OCI-LY7 (cell line): ENCODE measurements around the gene E2F3. TPM values are rescaled to one million over a fixed set of nuclear protein-coding genes. Genes with fewer than 3 reads are reported as not detected.

Source experiments
- BruUV-seq: library from RNA; stranded (reverse); fragments of 400-500 nt; replicated peaks from 2 replicates; lab custom pipeline; 2021; lab: Mats Ljungman, UMichigan
- CTCF ChIA-PET: fragments of 300-600 bp; sonication (Branson Sonifier 250); formaldehyde crosslinking; loops from one replicate; lab custom pipeline; 2022; ENCODE audit warnings: antibody characterized with exemption; ENCODE audit not compliant: unreplicated experiment; lab: Charles Lee
- POLR2A ChIA-PET: fragments of 300-600 bp; sonication (Branson Sonifier 250); formaldehyde crosslinking; loops from one replicate; lab custom pipeline; 2022; ENCODE audit warnings: antibody characterized with exemption; lab: Charles Lee
- DNase-seq: peaks from one replicate; pipeline ENCODE4 v3.0.0-alpha.2; 2015; ENCODE audit warnings: low spot score
- H2AFZ ChIP-seq: fragments of 200-600 bp; sonication (generic), shearing (Covaris generic); 2 replicates; pipeline ENCODE4 v1.6.1; 2014; ENCODE audit warnings: mild to moderate bottlenecking, antibody characterized with exemption, low read length, moderate library complexity
- H3K27ac ChIP-seq: fragments of 200-600 bp; sonication (generic); 2 replicates; pipeline ENCODE4 v1.5.1; 2014; ENCODE audit warnings: mixed run types, low read depth, mild to moderate bottlenecking, moderate library complexity, low read length, inconsistent platforms; ENCODE audit not compliant: poor library complexity, severe bottlenecking
- H3K36me3 ChIP-seq: fragments of 200-600 bp; sonication (generic); 2 replicates; pipeline ENCODE4 v1.6.1; 2014; ENCODE audit warnings: mild to moderate bottlenecking, antibody characterized with exemption, low read length, moderate library complexity, mixed read lengths; ENCODE audit not compliant: insufficient read depth
- H3K4me1 ChIP-seq: fragments of 200-600 bp; sonication (generic); 2 replicates; pipeline ENCODE4 v1.5.1; 2014; ENCODE audit warnings: mild to moderate bottlenecking, low read length; ENCODE audit not compliant: insufficient read depth, poor library complexity, severe bottlenecking
- H3K4me2 ChIP-seq: fragments of 200-600 bp; sonication (generic); 2 replicates; pipeline ENCODE4 v1.6.1; 2014; ENCODE audit warnings: mild to moderate bottlenecking, low read length
- H3K4me3 ChIP-seq: fragments of 200-600 bp; sonication (generic); 2 replicates; pipeline ENCODE4 v1.5.1; 2014; ENCODE audit warnings: mild to moderate bottlenecking, low read depth, low read length; ENCODE audit not compliant: poor library complexity, severe bottlenecking
- H3K79me2 ChIP-seq: fragments of 200-600 bp; sonication (generic); 2 replicates; pipeline ENCODE4 v1.6.1; 2016; ENCODE audit warnings: low read depth, mild to moderate bottlenecking, low read length, moderate library complexity, mixed read lengths; ENCODE audit not compliant: insufficient read depth
- H3K9me2 ChIP-seq: fragments of 200-600 bp; sonication (generic); 2 replicates; pipeline ENCODE4 v1.6.1; 2016; ENCODE audit warnings: mild to moderate bottlenecking, low read length, mixed read lengths; ENCODE audit not compliant: insufficient read depth
- H3K9me3 ChIP-seq: fragments of 200-600 bp; sonication (generic); 2 replicates; pipeline ENCODE4 v1.6.1; 2014; ENCODE audit warnings: mild to moderate bottlenecking, mixed run types, low read length, mixed read lengths
- H4K20me1 ChIP-seq: fragments of 200-600 bp; sonication (generic); 2 replicates; pipeline ENCODE4 v1.6.1; 2014; ENCODE audit warnings: mild to moderate bottlenecking, antibody characterized with exemption, low read length, moderate library complexity, mixed read lengths; ENCODE audit not compliant: insufficient read depth
- EZH2phosphoT487 ChIP-seq: fragments of 200-600 bp; sonication (generic); IDR thresholded peaks from 2 replicates; pipeline ENCODE4 v1.6.1; 2018; ENCODE audit warnings: low read depth, borderline replicate concordance, mild to moderate bottlenecking, mixed run types, antibody characterized with exemption, low read length, moderate library complexity, mixed read lengths
- intact Hi-C: fragments of 100-400 bp; cut with micrococcal nuclease; formaldehyde crosslinking; loops from one replicate; pipeline ENCODE4 v1.10.0; 2022; ENCODE audit not compliant: unreplicated experiment
- total RNA-seq, 2 experiments: library from RNA; depleted of rRNA in 1 of 2; stranded (reverse); fragments of >200 nt in 1 of 2; shearing (Covaris generic) in 1 of 2; gene quantifications; 2 replicates each; pipeline ENCODE4 v1.2.3, GENCODE V29; 2014 to 2022
- TF ChIP-seq, protein P1 (sequence below): fragments of 200-600 bp; sonication (generic); conservative IDR thresholded peaks from 2 replicates; pipeline ENCODE4 v1.5.1; 2014; ENCODE audit warnings: mild to moderate bottlenecking, antibody characterized with exemption, low read length, moderate library complexity, mixed read lengths

The E2F3 gene
- total RNA-seq, 2 experiments from 2014 or later: 12.4 to 31.2 TPM

DNA sequence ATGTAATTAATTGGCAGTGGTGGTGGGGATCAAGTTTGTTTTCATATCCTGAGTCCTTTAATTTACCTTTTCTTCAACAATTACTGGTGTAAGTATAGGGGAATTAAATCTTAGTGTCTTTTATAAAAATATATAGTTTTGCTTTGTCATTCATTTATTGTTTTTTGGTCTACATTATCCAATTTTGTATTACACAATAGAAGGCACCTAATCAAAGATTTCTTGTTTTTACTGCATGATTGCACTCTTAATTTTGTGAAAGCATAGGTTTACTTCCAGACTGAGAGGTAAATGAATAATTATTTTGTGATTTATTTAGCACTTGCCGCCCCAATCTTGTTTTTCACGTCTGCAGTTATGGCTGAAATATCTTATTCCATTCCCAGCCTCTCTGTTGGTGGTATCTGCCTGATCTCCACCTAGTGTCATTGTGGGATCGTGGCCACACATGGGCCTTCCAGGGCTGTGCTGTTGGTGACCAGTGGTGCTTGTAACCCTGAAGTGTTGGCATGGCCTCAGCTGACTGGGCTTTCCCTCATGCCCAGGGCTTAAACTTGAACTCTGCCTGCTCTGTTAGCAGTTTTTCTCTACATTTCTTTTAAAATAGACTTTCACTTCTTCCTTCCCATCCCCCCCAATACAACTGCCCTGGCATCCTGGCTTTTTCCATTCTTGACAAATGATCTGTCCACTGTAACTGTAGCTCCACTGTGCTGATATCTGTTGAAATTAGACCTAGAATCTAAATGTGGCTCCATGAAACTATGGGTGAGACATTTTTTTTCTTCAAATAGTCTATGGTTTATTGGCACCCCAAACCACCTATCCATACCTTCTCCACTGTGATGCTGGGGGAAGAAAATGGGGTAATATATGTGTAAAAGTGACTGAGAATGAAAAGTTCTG lies 24.8 kb downstream of the E2F3 start:
- Histone ChIP-seq H3K4me1 (peaks cover 24% of the 10 kb centered on the region), H3K9me3 (no peaks in the 10 kb centered on the region), H3K9me2 (no peaks in the 10 kb centered on the region), H3K79me2 (peaks cover 96% of the 10 kb centered on the region), H3K4me3 (no peak overlapping the region), H3K4me2 (no peak overlapping the region), H2AFZ (no peak overlapping the region), H3K27ac (no peak overlapping the region), H3K36me3 (peaks cover 80% of the 10 kb centered on the region), H4K20me1 (peaks cover 15% of the 10 kb centered on the region)
- no TSS peak for BruUV-seq
- ChIA-PET CTCF (no interaction called here), POLR2A (interaction anchor here (1.3 to 1.4 kb wide), 2 partner anchors 12 to 19 kb away, joined by 4 to 5 read pairs; no protein-coding TSS in a partner anchor)
- no peak for TF ChIP-seq EZH2phosphoT487
- TF ChIP-seq, protein P1, sequence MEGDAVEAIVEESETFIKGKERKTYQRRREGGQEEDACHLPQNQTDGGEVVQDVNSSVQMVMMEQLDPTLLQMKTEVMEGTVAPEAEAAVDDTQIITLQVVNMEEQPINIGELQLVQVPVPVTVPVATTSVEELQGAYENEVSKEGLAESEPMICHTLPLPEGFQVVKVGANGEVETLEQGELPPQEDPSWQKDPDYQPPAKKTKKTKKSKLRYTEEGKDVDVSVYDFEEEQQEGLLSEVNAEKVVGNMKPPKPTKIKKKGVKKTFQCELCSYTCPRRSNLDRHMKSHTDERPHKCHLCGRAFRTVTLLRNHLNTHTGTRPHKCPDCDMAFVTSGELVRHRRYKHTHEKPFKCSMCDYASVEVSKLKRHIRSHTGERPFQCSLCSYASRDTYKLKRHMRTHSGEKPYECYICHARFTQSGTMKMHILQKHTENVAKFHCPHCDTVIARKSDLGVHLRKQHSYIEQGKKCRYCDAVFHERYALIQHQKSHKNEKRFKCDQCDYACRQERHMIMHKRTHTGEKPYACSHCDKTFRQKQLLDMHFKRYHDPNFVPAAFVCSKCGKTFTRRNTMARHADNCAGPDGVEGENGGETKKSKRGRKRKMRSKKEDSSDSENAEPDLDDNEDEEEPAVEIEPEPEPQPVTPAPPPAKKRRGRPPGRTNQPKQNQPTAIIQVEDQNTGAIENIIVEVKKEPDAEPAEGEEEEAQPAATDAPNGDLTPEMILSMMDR: no peak
- intact Hi-C loops: no loop called here
- no peak for DNase-seq

DNA sequence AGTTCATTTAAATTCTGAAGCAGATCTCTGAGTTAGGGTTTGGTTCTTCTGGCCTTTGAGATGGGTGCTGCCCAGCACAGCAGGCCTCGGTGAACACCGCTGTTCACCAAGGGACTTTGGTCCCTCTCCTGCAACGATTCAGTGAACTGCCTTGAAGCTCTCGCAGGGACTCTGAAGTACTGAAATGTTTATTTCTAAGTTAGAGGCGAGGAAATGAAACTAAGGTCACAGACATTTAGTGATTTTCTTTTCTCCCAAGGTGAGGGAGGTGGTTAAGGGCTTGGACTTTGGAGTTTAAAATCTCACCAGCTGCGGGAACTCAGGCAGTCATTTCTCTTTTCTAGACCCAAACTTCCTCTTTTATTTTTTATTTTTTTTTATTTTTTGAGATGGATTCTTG lies 26.2 kb downstream of the E2F3 start:
- Histone ChIP-seq H2AFZ (no peak overlapping the region), H3K79me2 (peaks cover 94% of the 10 kb centered on the region), H3K4me1 (peaks cover 24% of the 10 kb centered on the region), H3K4me3 (no peak overlapping the region), H3K4me2 (peak overlapping the region; percentile 32; the same call in 1 of the 2 replicates), H3K27ac (peak overlapping the region; percentile 47), H3K9me3 (no peaks in the 10 kb centered on the region), H4K20me1 (peaks cover 15% of the 10 kb centered on the region), H3K9me2 (no peaks in the 10 kb centered on the region), H3K36me3 (peaks cover 80% of the 10 kb centered on the region)
- TF ChIP-seq, protein P1: no peak
- no peak for TF ChIP-seq EZH2phosphoT487
- BruUV-seq: no TSS peak
- ChIA-PET CTCF (no interaction called here), POLR2A (no interaction called here)
- intact Hi-C loops: no loop called here
- DNase-seq: peak; percentile 25

DNA sequence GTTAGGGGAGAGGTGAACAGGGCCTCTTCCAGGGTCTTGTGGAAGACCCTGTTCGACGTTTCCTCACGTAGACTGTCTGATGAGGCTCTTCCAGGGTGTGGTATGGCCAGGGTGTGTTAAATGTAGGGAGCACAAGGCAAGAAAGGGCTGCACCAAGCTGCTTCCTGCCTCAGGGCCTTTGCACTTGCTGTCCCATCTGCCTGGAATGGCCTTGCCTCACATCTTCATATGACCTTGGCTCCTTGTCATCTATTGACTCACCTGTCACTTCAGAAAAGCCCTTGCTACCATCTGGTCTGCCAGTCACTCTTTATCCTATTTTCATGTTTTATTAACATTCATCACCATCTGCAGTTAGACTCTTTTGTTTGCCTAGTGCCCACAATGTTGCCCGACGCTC lies 31.0 kb downstream of the E2F3 start:
- DNase-seq: no peak
- peaks cover 82% of the 10 kb centered on the region for H3K79me2 ChIP-seq
- peaks cover 80% of the 10 kb centered on the region for H3K36me3 ChIP-seq
- TF ChIP-seq EZH2phosphoT487: no peak
- TF ChIP-seq, protein P1: no peak
- CTCF ChIA-PET: no interaction called here
- H3K4me3 ChIP-seq: no peak overlapping the region
- peaks cover 5% of the 10 kb centered on the region for H3K4me1 ChIP-seq
- H3K4me2 ChIP-seq: no peak overlapping the region
- peaks cover 2% of the 10 kb centered on the region; the same call in 1 of the 2 replicates for H4K20me1 ChIP-seq
- no peaks in the 10 kb centered on the region for H3K9me3 ChIP-seq
- intact Hi-C loops: no loop called here
- no TSS peak for BruUV-seq
- POLR2A ChIA-PET: no interaction called here
- no peak overlapping the region for H2AFZ ChIP-seq
- H3K27ac ChIP-seq: no peak overlapping the region
- no peaks in the 10 kb centered on the region for H3K9me2 ChIP-seq
